ENCODE measurements around the gene ASB2.

DNA sequence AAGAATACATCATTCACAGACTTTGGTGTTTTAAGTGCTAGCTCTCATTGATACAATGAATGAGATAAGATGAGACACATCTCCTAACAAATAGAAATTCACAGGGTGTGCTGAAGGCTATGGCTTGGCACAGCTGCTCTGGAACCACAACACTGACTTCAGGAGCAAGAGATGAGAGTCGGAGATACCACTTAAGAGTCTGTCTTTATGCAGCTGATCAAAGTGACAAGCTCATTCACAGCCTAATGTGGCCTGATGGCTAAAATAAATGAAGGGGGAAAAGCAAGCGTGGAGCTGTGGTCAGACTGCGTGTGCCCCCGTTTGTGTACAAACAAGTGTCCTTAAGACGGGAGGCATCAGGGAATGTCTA lies 78.9 kb downstream of the ASB2 start:
- TF ChIP-seq, protein P1, sequence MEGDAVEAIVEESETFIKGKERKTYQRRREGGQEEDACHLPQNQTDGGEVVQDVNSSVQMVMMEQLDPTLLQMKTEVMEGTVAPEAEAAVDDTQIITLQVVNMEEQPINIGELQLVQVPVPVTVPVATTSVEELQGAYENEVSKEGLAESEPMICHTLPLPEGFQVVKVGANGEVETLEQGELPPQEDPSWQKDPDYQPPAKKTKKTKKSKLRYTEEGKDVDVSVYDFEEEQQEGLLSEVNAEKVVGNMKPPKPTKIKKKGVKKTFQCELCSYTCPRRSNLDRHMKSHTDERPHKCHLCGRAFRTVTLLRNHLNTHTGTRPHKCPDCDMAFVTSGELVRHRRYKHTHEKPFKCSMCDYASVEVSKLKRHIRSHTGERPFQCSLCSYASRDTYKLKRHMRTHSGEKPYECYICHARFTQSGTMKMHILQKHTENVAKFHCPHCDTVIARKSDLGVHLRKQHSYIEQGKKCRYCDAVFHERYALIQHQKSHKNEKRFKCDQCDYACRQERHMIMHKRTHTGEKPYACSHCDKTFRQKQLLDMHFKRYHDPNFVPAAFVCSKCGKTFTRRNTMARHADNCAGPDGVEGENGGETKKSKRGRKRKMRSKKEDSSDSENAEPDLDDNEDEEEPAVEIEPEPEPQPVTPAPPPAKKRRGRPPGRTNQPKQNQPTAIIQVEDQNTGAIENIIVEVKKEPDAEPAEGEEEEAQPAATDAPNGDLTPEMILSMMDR (IDR thresholded peaks at IDR 0.05), result no peak
- no peak for TF ChIP-seq EP300 (IDR thresholded peaks at IDR 0.05)
